IMR-90 (cell line): Measurements from ENCODE around the gene CASZ1. TPM values are rescaled to one million over a fixed set of nuclear protein-coding genes. Genes with fewer than 3 reads are reported as not detected.

Experiments used
- ATAC-seq: fragments of 200-7000 bp; cut with Tn5 transposase; 2 replicates; pipeline ENCODE4 v1.9.1; 2020; ENCODE audit warnings: low read depth, mild to moderate bottlenecking, moderate library complexity
- BruUV-seq: library from RNA; stranded (reverse); fragments of 400-500 nt; replicated peaks from 2 replicates; lab custom pipeline; 2021; lab: Mats Ljungman, UMichigan
- CTCF ChIA-PET: fragments of 300-600 bp; formaldehyde crosslinking; extraction: SDS; loops from one replicate; lab custom pipeline; 2021; ENCODE audit warnings: antibody characterized with exemption; lab: Yijun Ruan, JAX
- POLR2A ChIA-PET: fragments of 300-600 bp; sonication (Branson Sonifier 250); formaldehyde crosslinking; loops from one replicate; lab custom pipeline; 2022; ENCODE audit warnings: antibody characterized with exemption; ENCODE audit not compliant: unreplicated experiment; lab: Charles Lee
- DNase-seq: peaks from one replicate; pipeline ENCODE4 v3.0.0; 2013
- H2AFZ ChIP-seq: replicated peaks from 2 replicates; pipeline ENCODE3; 2013; ENCODE audit warnings: low read length, mild to moderate bottlenecking; ENCODE audit not compliant: poor library complexity
- H2AK5ac ChIP-seq: 2 replicates; pipeline ENCODE4 v1.6.1; 2013; ENCODE audit warnings: low read depth, low read length, inconsistent platforms
- H2AK9ac ChIP-seq: replicated peaks from 2 replicates; pipeline ENCODE3; 2013; ENCODE audit warnings: mild to moderate bottlenecking, low read depth, low read length, moderate library complexity; ENCODE audit not compliant: poor library complexity
- H2BK120ac ChIP-seq: 2 replicates; pipeline ENCODE4 v1.6.1; 2013; ENCODE audit warnings: low read depth, low read length, inconsistent platforms
- H2BK15ac ChIP-seq: 3 replicates; pipeline ENCODE4 v1.6.1; 2013; ENCODE audit warnings: low read depth, low read length, inconsistent platforms
- H2BK20ac ChIP-seq: 2 replicates; pipeline ENCODE4 v1.6.1; 2013; ENCODE audit warnings: low read depth, mild to moderate bottlenecking, inconsistent platforms, low read length, moderate library complexity
- H2BK5ac ChIP-seq: 2 replicates; pipeline ENCODE4 v1.6.1; 2013; ENCODE audit warnings: mild to moderate bottlenecking, low read depth, low read length, inconsistent platforms; ENCODE audit not compliant: poor library complexity, severe bottlenecking
- H3K14ac ChIP-seq: replicated peaks from 2 replicates; pipeline ENCODE4 v1.6.1; 2013; ENCODE audit warnings: low read depth, low read length, inconsistent platforms
- H3K18ac ChIP-seq: 2 replicates; pipeline ENCODE4 v1.6.1; 2013; ENCODE audit warnings: low read depth, low read length, control low read depth
- H3K23ac ChIP-seq: 2 replicates; pipeline ENCODE4 v1.6.1; 2013; ENCODE audit warnings: low read depth, low read length, inconsistent platforms
- H3K27ac ChIP-seq: 2 replicates; pipeline ENCODE4 v1.5.1; 2013; ENCODE audit warnings: mild to moderate bottlenecking, control low read depth, low read length; ENCODE audit not compliant: insufficient read depth
- H3K27me3 ChIP-seq: 2 replicates; pipeline ENCODE4 v1.6.1; 2013; ENCODE audit warnings: low read length; ENCODE audit not compliant: control insufficient read depth, insufficient read depth
- H3K36me3 ChIP-seq: 2 replicates; pipeline ENCODE4 v1.6.1; 2013; ENCODE audit warnings: low read length, mixed read lengths; ENCODE audit not compliant: control insufficient read depth, insufficient read depth
- H3K4ac ChIP-seq: 2 replicates; pipeline ENCODE4 v1.6.1; 2013; ENCODE audit warnings: low read depth, low read length, inconsistent platforms
- H3K4me1 ChIP-seq: 2 replicates; pipeline ENCODE4 v1.6.1; 2013; ENCODE audit warnings: low read length, mixed read lengths; ENCODE audit not compliant: control insufficient read depth, insufficient read depth
- H3K4me2 ChIP-seq: 2 replicates; pipeline ENCODE4 v1.6.1; 2013; ENCODE audit warnings: low read depth, mild to moderate bottlenecking, control low read depth, low read length, moderate library complexity
- H3K4me3 ChIP-seq: 2 replicates; pipeline ENCODE4 v1.5.1; 2013; ENCODE audit warnings: low read depth, mild to moderate bottlenecking, control low read depth, low read length, moderate library complexity; ENCODE audit not compliant: insufficient read depth
- H3K56ac ChIP-seq: 2 replicates; pipeline ENCODE4 v1.6.1; 2013; ENCODE audit warnings: low read length, inconsistent platforms; ENCODE audit not compliant: insufficient read depth; ENCODE audit errors: extremely low read depth
- H3K79me1 ChIP-seq, 2 experiments: 2 replicates each; pipeline ENCODE4 v1.6.1; 2013; ENCODE audit warnings: low read length in 2 of 2, inconsistent platforms in 1 of 2, low read depth in 1 of 2
- H3K9ac ChIP-seq: 2 replicates; pipeline ENCODE4 v1.6.1; 2013; ENCODE audit warnings: low read depth, low read length, control low read depth
- H3K9me1 ChIP-seq: 2 replicates; pipeline ENCODE4 v1.6.1; 2013; ENCODE audit warnings: low read length, inconsistent platforms; ENCODE audit not compliant: insufficient read depth
- H3K9me3 ChIP-seq: 2 replicates; pipeline ENCODE4 v1.6.1; 2013; ENCODE audit warnings: low read length; ENCODE audit not compliant: control insufficient read depth, insufficient read depth
- H4K20me1 ChIP-seq: 2 replicates; pipeline ENCODE4 v1.6.1; 2013; ENCODE audit warnings: low read length, inconsistent platforms; ENCODE audit not compliant: insufficient read depth
- H4K5ac ChIP-seq: 2 replicates; pipeline ENCODE4 v1.6.1; 2013; ENCODE audit warnings: mild to moderate bottlenecking, low read depth, low read length, control low read depth
- H4K8ac ChIP-seq, 2 experiments: 2 replicates each; pipeline ENCODE4 v1.6.1; 2013; ENCODE audit warnings: low read depth in 2 of 2, low read length in 2 of 2, control low read depth in 1 of 2, inconsistent platforms in 1 of 2
- H4K91ac ChIP-seq: 2 replicates; pipeline ENCODE4 v1.6.1; 2013; ENCODE audit warnings: low read depth, low read length, inconsistent platforms; ENCODE audit not compliant: insufficient read depth
- BHLHE40 ChIP-seq: fragments of 150-350 bp; IDR thresholded peaks from 2 replicates; pipeline ENCODE4 v1.6.1; 2016; ENCODE audit warnings: mild to moderate bottlenecking, low read depth, low read length
- CEBPB ChIP-seq: IDR thresholded peaks from 2 replicates; pipeline ENCODE4 v1.6.1; 2012; ENCODE audit warnings: low read depth, low read length, improper control_type of control experiment
- CHD1 ChIP-seq: IDR thresholded peaks from 2 replicates; pipeline ENCODE4 v1.6.1; 2012; ENCODE audit warnings: low read depth, low read length, improper control_type of control experiment
- CTCF ChIP-seq: conservative IDR thresholded peaks from 2 replicates; pipeline ENCODE4 v1.5.1; 2012; ENCODE audit warnings: mild to moderate bottlenecking, low read depth, low read length, improper control_type of control experiment
- ELK1 ChIP-seq: fragments of 150-350 bp; IDR thresholded peaks from 2 replicates; pipeline ENCODE4 v1.6.1; 2016; ENCODE audit warnings: low read depth, mild to moderate bottlenecking, low read length, moderate library complexity, borderline replicate concordance
- FOS ChIP-seq: fragments of 150-350 bp; IDR thresholded peaks from 2 replicates; pipeline ENCODE4 v1.6.1; 2016; ENCODE audit warnings: low read depth, low read length
- MAFK ChIP-seq: IDR thresholded peaks from 2 replicates; pipeline ENCODE4 v1.6.1; 2012; ENCODE audit warnings: low read depth, low read length, improper control_type of control experiment
- MAZ ChIP-seq: IDR thresholded peaks from 2 replicates; pipeline ENCODE4 v1.6.1; 2012; ENCODE audit warnings: low read depth, mild to moderate bottlenecking, low read length, improper control_type of control experiment, moderate library complexity, borderline replicate concordance
- MXI1 ChIP-seq: IDR thresholded peaks from 2 replicates; pipeline ENCODE4 v1.6.1; 2012; ENCODE audit warnings: low read depth, mild to moderate bottlenecking, low read length, moderate library complexity, borderline replicate concordance
- NFE2L2 ChIP-seq: fragments of 150-350 bp; IDR thresholded peaks from 2 replicates; pipeline ENCODE4 v1.6.1; 2016; ENCODE audit warnings: low read depth, mild to moderate bottlenecking, low read length
- POLR2A ChIP-seq: IDR thresholded peaks from 2 replicates; pipeline ENCODE4 v1.6.1; 2012; ENCODE audit warnings: mild to moderate bottlenecking, low read depth, low read length
- RAD21 ChIP-seq: IDR thresholded peaks from 2 replicates; pipeline ENCODE4 v1.6.1; 2012; ENCODE audit warnings: low read length, improper control_type of control experiment
- RCOR1 ChIP-seq: IDR thresholded peaks from 2 replicates; pipeline ENCODE4 v1.6.1; 2012; ENCODE audit warnings: mild to moderate bottlenecking, low read length, improper control_type of control experiment; ENCODE audit not compliant: insufficient replicate concordance
- RFX5 ChIP-seq: IDR thresholded peaks from 2 replicates; pipeline ENCODE4 v1.8.0; 2012; ENCODE audit warnings: low read depth, mild to moderate bottlenecking, low read length, moderate library complexity
- SMC3 ChIP-seq: fragments of 150-350 bp; IDR thresholded peaks from 2 replicates; pipeline ENCODE4 v1.6.1; 2016; ENCODE audit warnings: low read depth, mild to moderate bottlenecking, antibody characterized with exemption, low read length, moderate library complexity
- WGBS, 2 experiments: methylation state at CpG; one replicate each; pipeline versions ENCODE4 v1.1.5 to v1.1.7; 2013; ENCODE audit warnings: missing lambda C conversion rate in 2 of 2; ENCODE audit not compliant: insufficient read length in 1 of 2; ENCODE audit errors: extremely low coverage in 2 of 2; 5-methylcytosine and 5-hydroxymethylcytosine counted together
- dilution Hi-C: fragments of 300-500 bp; cut with HindIII; formaldehyde crosslinking; loops from one replicate; pipeline ENCODE4 v1.14.3; 2018; ENCODE audit warnings: low sequenced_read_pairs; ENCODE audit not compliant: unreplicated experiment
- in situ Hi-C: fragments of 300-500 bp; cut with MboI; formaldehyde crosslinking; loops from 3 replicates; pipeline ENCODE4 v1.14.3; 2019; ENCODE audit warnings: low sequenced_read_pairs, inconsistent platforms, mixed read lengths
- intact Hi-C: fragments of 100-400 bp; cut with micrococcal nuclease; formaldehyde crosslinking; loops from 2 replicates; pipeline ENCODE4 v1.10.0; 2022
- polyA plus RNA-seq, 3 experiments: library from polyadenylated mRNA; depleted of rRNA; stranded (reverse); fragments of >200 nt; gene quantifications; 2 replicates each; pipeline ENCODE4 v1.2.3, GENCODE V29; 2012; ENCODE audit warnings: low replicate concordance in 1 of 3
- total RNA-seq: library from RNA; depleted of rRNA; stranded (reverse); fragments of >200 nt; gene quantifications from 2 replicates; pipeline ENCODE4 v1.2.3, GENCODE V29; 2012
- TF ChIP-seq, protein P1 (sequence below): fragments of 150-350 bp; IDR thresholded peaks from 2 replicates; pipeline ENCODE4 v1.6.1; 2017; ENCODE audit warnings: mild to moderate bottlenecking, antibody characterized with exemption, low read length, low read depth

CASZ1 gene
- total and polyA plus RNA-seq, 2 of the 4 experiments (the other 2 are of a cell fraction): 0.18 to 0.24 TPM

DNA sequence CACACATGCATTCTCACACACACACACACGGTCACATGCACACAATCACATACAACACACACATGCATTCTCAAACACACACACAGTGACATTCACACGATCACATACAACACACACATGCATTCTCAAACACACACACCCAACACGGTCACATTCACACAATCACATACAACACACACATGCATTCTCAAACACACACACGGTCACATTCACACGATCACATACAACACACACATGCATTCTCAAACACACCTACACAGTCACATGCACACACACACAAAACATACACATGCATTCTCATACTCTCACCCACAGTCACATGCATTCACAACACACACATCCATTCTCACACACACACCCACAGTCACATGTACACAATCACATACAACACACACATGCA lies 135.0 kb downstream of the CASZ1 start:
- Histone ChIP-seq H4K91ac (no peak overlapping the region), H3K4me1 (peaks cover 3% of the 10 kb centered on the region; the same call in 1 of the 2 replicates), H2BK15ac (no peak overlapping the region), H3K9me3 (no peaks in the 10 kb centered on the region), H3K36me3 (no peaks in the 10 kb centered on the region), H2BK20ac (no peak overlapping the region), H2AK5ac (no peak overlapping the region), H3K9me1 (no peaks in the 10 kb centered on the region), H3K23ac (no peak overlapping the region), H4K5ac (no peak overlapping the region), H3K79me1 (no peaks in the 10 kb centered on the region), H2AK9ac (no peak overlapping the region), H4K20me1 (no peaks in the 10 kb centered on the region), H4K8ac (no peak overlapping the region), H3K4me2 (no peak overlapping the region), H3K4ac (no peak overlapping the region), H3K14ac (no peak overlapping the region), H2AFZ (no peak overlapping the region), H2BK120ac (no peak overlapping the region), H3K27me3 (peaks cover 7% of the 10 kb centered on the region; the same call in 1 of the 2 replicates), H3K9ac (no peak overlapping the region), H3K27ac (no peak overlapping the region), H2BK5ac (peak overlapping the region; percentile 35), H3K56ac (no peak overlapping the region), H3K4me3 (no peak overlapping the region), H3K18ac (no peak overlapping the region)
- 86 to 100% methylated on average over 1 to 5 of the region's 5 CpGs for WGBS, 2 experiments
- intact Hi-C loops (no loop called here), dilution Hi-C loops (no loop called here), in situ Hi-C loops (no loop called here)
- TF ChIP-seq MXI1 (no peak), POLR2A (no peak), RCOR1 (no peak), RAD21 (no peak), ELK1 (no peak), CEBPB (no peak), CHD1 (no peak), BHLHE40 (no peak), RFX5 (no peak), SMC3 (no peak), FOS (no peak), MAZ (no peak), CTCF (no peak), MAFK (no peak), NFE2L2 (no peak)
- TF ChIP-seq, protein P1, sequence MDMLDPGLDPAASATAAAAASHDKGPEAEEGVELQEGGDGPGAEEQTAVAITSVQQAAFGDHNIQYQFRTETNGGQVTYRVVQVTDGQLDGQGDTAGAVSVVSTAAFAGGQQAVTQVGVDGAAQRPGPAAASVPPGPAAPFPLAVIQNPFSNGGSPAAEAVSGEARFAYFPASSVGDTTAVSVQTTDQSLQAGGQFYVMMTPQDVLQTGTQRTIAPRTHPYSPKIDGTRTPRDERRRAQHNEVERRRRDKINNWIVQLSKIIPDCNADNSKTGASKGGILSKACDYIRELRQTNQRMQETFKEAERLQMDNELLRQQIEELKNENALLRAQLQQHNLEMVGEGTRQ: no peak
- POLR2A ChIA-PET: no interaction called here
- ATAC-seq (no peak), DNase-seq (no peak)
- no TSS peak for BruUV-seq
- CTCF ChIA-PET: no interaction called here
